ENCODE results near the gene RRH. TPM values are rescaled to one million over a fixed set of nuclear protein-coding genes. Genes with fewer than 3 reads are reported as not detected.

The RRH gene
- total and polyA plus RNA-seq, 4 donors, result 0.05 to 0.08 (median 0.05) TPM; not detected in 1

DNA sequence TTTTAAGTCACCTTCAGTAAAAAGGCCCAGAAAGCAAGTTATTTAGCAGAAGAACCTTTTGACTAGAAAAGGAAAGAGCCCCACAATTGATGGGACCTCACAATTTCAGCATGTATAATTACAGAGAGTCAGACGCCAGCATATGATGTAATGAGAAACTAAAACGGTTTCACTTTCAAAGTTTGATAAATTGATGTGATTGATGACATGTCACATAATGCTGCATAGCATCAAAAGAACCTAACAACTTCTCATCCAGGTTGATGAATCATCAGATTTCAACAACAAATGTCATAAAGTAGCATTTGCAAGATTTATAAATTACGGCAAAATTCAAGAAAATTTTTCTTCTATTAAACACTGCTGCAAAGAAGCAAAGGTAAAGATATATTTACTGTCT is 16.1 kb upstream of the RRH start:
- Histone ChIP-seq H3K36me3 (ENCODE audit: control insufficient read depth in 4 of 4, insufficient read depth in 3 of 4, low read depth in 1 of 4, low read length in 3 of 4) (no peaks in the 10 kb centered on the region), H3K4me1 (ENCODE audit: control insufficient read depth in 4 of 4, insufficient read depth in 4 of 4, low read length in 3 of 4) (peaks cover 0 to 17% (median 12%) of the 10 kb centered on the region in 4 donors), H3K27ac (ENCODE audit: low read depth in 1 of 2, low read length in 2 of 2) (no peak overlapping the region), H3K27me3 (ENCODE audit: control insufficient read depth in 4 of 4, insufficient read depth in 4 of 4, low read length in 3 of 4) (no peaks in the 10 kb centered on the region), H3K9ac (ENCODE audit: low read depth in 1 of 2, low read length in 2 of 2) (no peak overlapping the region), H3K9me3 (ENCODE audit: control insufficient read depth in 4 of 4, low read length in 3 of 4) (no peaks in the 10 kb centered on the region), H3K4me3 (ENCODE audit: low read depth in 1 of 3, low read length in 3 of 3) (no peak overlapping the region)
- DNase-seq (ENCODE audit: low spot score), result no peak
- TF ChIP-seq NR2F2 (IDR thresholded peaks at IDR 0.05) (no peak), JUND (IDR thresholded peaks at IDR 0.05) (no peak), RXRA (IDR thresholded peaks at IDR 0.05) (no peak), EGR1 (IDR thresholded peaks at IDR 0.05; ENCODE audit: low read depth in 2 of 2) (no peak), RAD21 (IDR thresholded peaks at IDR 0.05) (no peak), FOXA2 (IDR thresholded peaks at IDR 0.05) (no peak), HNF4G (IDR thresholded peaks at IDR 0.05) (no peak)
- TF ChIP-seq, protein P1, sequence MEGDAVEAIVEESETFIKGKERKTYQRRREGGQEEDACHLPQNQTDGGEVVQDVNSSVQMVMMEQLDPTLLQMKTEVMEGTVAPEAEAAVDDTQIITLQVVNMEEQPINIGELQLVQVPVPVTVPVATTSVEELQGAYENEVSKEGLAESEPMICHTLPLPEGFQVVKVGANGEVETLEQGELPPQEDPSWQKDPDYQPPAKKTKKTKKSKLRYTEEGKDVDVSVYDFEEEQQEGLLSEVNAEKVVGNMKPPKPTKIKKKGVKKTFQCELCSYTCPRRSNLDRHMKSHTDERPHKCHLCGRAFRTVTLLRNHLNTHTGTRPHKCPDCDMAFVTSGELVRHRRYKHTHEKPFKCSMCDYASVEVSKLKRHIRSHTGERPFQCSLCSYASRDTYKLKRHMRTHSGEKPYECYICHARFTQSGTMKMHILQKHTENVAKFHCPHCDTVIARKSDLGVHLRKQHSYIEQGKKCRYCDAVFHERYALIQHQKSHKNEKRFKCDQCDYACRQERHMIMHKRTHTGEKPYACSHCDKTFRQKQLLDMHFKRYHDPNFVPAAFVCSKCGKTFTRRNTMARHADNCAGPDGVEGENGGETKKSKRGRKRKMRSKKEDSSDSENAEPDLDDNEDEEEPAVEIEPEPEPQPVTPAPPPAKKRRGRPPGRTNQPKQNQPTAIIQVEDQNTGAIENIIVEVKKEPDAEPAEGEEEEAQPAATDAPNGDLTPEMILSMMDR (IDR thresholded peaks at IDR 0.05; ENCODE audit: low read depth, low read length, missing input control), result no peak
- TF ChIP-seq, protein P2, sequence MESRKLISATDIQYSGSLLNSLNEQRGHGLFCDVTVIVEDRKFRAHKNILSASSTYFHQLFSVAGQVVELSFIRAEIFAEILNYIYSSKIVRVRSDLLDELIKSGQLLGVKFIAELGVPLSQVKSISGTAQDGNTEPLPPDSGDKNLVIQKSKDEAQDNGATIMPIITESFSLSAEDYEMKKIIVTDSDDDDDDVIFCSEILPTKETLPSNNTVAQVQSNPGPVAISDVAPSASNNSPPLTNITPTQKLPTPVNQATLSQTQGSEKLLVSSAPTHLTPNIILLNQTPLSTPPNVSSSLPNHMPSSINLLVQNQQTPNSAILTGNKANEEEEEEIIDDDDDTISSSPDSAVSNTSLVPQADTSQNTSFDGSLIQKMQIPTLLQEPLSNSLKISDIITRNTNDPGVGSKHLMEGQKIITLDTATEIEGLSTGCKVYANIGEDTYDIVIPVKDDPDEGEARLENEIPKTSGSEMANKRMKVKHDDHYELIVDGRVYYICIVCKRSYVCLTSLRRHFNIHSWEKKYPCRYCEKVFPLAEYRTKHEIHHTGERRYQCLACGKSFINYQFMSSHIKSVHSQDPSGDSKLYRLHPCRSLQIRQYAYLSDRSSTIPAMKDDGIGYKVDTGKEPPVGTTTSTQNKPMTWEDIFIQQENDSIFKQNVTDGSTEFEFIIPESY (IDR thresholded peaks at IDR 0.05), result no peak
- TF ChIP-seq, protein P3, sequence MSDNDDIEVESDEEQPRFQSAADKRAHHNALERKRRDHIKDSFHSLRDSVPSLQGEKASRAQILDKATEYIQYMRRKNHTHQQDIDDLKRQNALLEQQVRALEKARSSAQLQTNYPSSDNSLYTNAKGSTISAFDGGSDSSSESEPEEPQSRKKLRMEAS (IDR thresholded peaks at IDR 0.05), result no peak
- TF ChIP-seq, protein P4, sequence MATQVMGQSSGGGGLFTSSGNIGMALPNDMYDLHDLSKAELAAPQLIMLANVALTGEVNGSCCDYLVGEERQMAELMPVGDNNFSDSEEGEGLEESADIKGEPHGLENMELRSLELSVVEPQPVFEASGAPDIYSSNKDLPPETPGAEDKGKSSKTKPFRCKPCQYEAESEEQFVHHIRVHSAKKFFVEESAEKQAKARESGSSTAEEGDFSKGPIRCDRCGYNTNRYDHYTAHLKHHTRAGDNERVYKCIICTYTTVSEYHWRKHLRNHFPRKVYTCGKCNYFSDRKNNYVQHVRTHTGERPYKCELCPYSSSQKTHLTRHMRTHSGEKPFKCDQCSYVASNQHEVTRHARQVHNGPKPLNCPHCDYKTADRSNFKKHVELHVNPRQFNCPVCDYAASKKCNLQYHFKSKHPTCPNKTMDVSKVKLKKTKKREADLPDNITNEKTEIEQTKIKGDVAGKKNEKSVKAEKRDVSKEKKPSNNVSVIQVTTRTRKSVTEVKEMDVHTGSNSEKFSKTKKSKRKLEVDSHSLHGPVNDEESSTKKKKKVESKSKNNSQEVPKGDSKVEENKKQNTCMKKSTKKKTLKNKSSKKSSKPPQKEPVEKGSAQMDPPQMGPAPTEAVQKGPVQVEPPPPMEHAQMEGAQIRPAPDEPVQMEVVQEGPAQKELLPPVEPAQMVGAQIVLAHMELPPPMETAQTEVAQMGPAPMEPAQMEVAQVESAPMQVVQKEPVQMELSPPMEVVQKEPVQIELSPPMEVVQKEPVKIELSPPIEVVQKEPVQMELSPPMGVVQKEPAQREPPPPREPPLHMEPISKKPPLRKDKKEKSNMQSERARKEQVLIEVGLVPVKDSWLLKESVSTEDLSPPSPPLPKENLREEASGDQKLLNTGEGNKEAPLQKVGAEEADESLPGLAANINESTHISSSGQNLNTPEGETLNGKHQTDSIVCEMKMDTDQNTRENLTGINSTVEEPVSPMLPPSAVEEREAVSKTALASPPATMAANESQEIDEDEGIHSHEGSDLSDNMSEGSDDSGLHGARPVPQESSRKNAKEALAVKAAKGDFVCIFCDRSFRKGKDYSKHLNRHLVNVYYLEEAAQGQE (IDR thresholded peaks at IDR 0.05), result no peak
- 60% methylated on average over 3 of the region's 3 CpGs for WGBS

DNA sequence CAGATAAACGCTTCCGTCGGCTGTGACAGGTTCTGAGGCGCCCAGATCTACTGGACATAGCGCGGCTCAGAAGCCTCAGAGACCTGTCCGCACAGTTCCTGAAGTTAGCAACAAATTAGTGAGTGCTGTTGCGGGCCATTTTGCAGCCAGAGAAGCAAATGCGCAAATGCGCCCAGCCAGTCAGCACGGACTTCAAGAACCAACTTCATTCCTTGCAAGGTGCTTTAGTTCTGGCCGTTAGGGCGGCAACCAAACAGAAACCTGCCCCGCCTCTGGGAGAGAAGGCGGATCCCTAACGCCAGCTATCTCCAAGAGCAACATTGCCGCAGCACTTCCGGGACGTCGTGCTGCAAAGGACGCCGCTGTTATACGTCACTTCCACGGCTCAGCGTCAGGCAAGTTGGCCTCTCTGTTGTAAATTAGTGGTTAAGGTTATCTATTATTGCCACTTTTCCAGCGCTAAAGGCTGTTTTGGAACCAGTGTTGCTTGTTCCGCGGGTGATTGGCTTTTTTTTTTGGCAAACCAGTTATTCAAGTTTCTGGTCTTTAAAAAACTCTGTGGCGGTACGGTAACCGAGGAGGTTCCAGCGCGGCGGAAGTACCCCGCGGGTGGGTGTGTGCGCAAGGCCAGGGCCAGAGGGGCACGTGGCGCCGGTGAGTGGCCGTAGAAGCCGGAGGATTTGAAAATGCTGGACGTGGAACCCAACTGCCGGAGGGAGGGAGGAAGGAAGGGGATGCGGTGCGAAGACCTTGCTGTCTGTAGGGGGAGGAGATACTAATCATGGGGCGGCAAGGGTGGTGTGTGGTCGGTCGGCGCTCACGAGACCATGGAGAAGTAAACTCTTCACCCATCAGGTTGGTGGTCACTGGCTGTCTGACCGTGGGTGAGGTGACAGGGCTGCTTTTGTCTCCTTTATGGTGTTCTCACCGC is 12.4 kb upstream of the RRH start, which contains the start of gene GAR1:
GAR1 (plus strand) TSS at position 612 of the 931 bp plus-strand sequence. CDS start 403 bp downstream, outside the sequence.
- peak within 1 kb of the TSS; percentile 81 to 97 (median 85) for H3K4me3 ChIP-seq (ENCODE audit: low read depth in 1 of 3, low read length in 3 of 3)
- under 1% methylated on average over 53 of the region's 53 CpGs for WGBS
- peak within 1 kb of the TSS; percentile 67 to 87 for H3K27ac ChIP-seq (ENCODE audit: low read depth in 1 of 2, low read length in 2 of 2)
- DNase-seq (ENCODE audit: low spot score), result peak; percentile 87
- H3K9me3 ChIP-seq (ENCODE audit: control insufficient read depth in 4 of 4, low read length in 3 of 4), result no peaks in the 10 kb centered on the region
- peak within 1 kb of the TSS; percentile 82 to 84 for H3K9ac ChIP-seq (ENCODE audit: low read depth in 1 of 2, low read length in 2 of 2)
- peaks cover 2 to 20% (median 16%) of the 10 kb centered on the region in 4 donors for H3K4me1 ChIP-seq (ENCODE audit: control insufficient read depth in 4 of 4, insufficient read depth in 4 of 4, low read length in 3 of 4)
- no peaks in the 10 kb centered on the region for H3K27me3 ChIP-seq (ENCODE audit: control insufficient read depth in 4 of 4, insufficient read depth in 4 of 4, low read length in 3 of 4)
- H3K36me3 ChIP-seq (ENCODE audit: control insufficient read depth in 4 of 4, insufficient read depth in 3 of 4, low read depth in 1 of 4, low read length in 3 of 4), result peaks cover 2 to 15% (median 9%) of the 10 kb centered on the region in 4 donors
- TF ChIP-seq, protein P5, sequence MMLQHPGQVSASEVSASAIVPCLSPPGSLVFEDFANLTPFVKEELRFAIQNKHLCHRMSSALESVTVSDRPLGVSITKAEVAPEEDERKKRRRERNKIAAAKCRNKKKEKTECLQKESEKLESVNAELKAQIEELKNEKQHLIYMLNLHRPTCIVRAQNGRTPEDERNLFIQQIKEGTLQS (IDR thresholded peaks at IDR 0.05), result peak; percentile 54
- TF ChIP-seq RXRA (IDR thresholded peaks at IDR 0.05) (peak; percentile 31 to 36), HNF4G (IDR thresholded peaks at IDR 0.05) (no peak), FOXA1 (IDR thresholded peaks at IDR 0.05) (no peak), FOXA2 (IDR thresholded peaks at IDR 0.05) (peak; percentile 28), TAF1 (conservative IDR thresholded peaks at IDR 0.05) (peak; percentile 34), NR2F2 (IDR thresholded peaks at IDR 0.05) (peak; percentile 52), JUND (IDR thresholded peaks at IDR 0.05) (no peak), RAD21 (IDR thresholded peaks at IDR 0.05) (peak; percentile 49 to 55)
- TF ChIP-seq, protein P4 (IDR thresholded peaks at IDR 0.05), result peak; percentile 42
- TF ChIP-seq, protein P2 (IDR thresholded peaks at IDR 0.05), result peak; percentile 82

Measured in liver (tissue), 9 donors.